Upper lobe of left lung (tissue), 4 donors: Measurements from ENCODE around the gene ERP29.

Experiments used
- EP300 ChIP-seq, 4 donors: sonication (generic); formaldehyde crosslinking; IDR thresholded peaks; one replicate each; pipeline ENCODE4 v1.5.1; 2017; ENCODE audit warnings: antibody characterized with exemption in 4 of 4, control low read depth in 2 of 4
- POLR2A ChIP-seq, 4 donors: fragments of 450-650 bp; IDR thresholded peaks; one replicate each; pipeline ENCODE4 v1.5.1; 2016 to 2017; ENCODE audit warnings: antibody characterized with exemption in 4 of 4, mild to moderate bottlenecking in 2 of 4
- TF ChIP-seq, protein P1 (sequence below), 6 experiments: fragments of 450-650 bp in 4 of 6; fragments of 200-600 bp in 2 of 6; sonication (generic) in 2 of 6; IDR thresholded peaks; one replicate each; pipeline ENCODE4 v1.5.1; 2016 to 2019; ENCODE audit warnings: antibody characterized with exemption in 6 of 6

GRCh38 chr12:112008918-112009317 is 4.3 kb upstream of the ERP29 start:
- TF ChIP-seq, protein P1, sequence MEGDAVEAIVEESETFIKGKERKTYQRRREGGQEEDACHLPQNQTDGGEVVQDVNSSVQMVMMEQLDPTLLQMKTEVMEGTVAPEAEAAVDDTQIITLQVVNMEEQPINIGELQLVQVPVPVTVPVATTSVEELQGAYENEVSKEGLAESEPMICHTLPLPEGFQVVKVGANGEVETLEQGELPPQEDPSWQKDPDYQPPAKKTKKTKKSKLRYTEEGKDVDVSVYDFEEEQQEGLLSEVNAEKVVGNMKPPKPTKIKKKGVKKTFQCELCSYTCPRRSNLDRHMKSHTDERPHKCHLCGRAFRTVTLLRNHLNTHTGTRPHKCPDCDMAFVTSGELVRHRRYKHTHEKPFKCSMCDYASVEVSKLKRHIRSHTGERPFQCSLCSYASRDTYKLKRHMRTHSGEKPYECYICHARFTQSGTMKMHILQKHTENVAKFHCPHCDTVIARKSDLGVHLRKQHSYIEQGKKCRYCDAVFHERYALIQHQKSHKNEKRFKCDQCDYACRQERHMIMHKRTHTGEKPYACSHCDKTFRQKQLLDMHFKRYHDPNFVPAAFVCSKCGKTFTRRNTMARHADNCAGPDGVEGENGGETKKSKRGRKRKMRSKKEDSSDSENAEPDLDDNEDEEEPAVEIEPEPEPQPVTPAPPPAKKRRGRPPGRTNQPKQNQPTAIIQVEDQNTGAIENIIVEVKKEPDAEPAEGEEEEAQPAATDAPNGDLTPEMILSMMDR (IDR thresholded peaks at IDR 0.05) = no peak
- TF ChIP-seq EP300 (IDR thresholded peaks at IDR 0.05) (no peak), POLR2A (IDR thresholded peaks at IDR 0.05) (no peak)
